Activated T-cell treated with anti-CD3 and anti-CD28 coated beads for 24 hours (primary cell): Measurements from ENCODE around the gene IL1RAPL2.
"Not testable (repeated sequence)": the region's sequence is repeated elsewhere in the genome, so short reads cannot be mapped to it uniquely, and the experiment has no call there.

Experiments used
- DNase-seq: peaks from one replicate; pipeline ENCODE4 v3.0.0-alpha.2; 2020; ENCODE audit warnings: low read depth

The IL1RAPL2 gene

DNA sequence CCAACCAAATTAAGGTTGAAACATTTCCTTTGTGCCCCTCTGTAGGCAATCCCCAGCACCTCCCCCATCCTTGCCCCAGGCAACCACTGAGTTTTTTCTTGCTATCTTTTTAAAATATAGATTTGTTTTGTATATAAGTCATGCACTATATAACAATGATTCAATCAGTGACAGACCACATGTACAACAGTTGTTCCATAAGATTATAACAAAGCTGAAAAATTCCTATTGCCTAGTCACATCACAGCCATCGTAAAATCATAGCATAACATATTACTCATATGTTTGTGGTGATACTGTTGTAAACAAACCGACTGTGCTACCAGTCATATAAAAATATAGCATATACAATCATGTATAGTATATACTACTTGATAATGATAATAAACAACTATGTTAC lies 1044.4 kb downstream of the IL1RAPL2 start:
- DNase-seq, result no peak

DNA sequence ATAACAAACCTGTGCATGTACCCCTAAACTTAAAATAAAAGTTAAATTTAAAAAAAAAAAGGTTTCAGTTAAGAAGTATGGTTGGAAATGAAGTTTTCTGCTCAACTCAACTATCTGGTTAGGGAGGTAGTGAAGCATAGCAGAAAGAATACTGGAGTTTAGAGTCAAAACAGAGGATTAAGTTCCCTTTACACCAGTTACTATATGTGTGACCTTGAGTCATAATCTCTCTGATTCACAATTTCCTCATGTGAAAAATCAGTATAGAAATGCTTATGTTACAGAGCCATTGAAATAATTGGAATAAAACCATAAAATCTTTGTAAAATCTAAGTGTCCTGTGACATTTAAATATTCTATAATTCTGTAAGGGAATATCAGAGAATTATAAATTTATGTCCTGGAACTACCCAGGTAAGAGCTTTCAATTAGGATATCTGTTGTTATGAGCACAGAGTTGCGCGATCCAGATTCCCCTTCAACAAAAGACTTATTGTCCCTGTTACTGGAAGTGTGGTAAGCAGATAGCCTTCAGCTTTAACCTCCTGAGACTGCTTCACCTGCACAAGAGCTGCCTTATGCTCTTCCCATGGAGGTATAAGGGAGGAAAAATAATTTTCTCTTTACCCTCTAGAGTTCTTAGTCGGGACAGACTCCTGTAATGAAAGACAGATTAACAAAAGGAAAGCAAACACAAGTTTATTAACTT lies 1052.5 kb downstream of the IL1RAPL2 start:
- DNase-seq, result no peak

DNA sequence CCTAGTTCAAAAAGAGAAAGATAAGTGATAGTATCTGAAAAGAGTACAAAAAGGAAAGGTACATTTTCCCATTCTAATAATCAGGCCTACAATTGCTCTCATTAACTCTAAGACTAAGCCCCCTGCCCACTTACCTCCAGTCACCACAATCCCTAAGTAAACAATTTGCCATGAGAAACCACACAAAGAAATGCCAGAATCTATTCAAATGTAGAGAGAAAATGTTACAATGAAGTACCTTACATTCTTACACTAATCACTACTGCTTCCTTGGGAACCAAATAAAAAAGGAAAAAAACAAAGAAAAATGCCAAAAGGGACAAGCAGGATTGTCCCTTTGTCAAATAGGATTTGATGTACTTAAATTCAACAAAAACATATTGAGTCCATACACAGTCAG lies 1068.2 kb downstream of the IL1RAPL2 start:
- DNase-seq, result no peak

DNA sequence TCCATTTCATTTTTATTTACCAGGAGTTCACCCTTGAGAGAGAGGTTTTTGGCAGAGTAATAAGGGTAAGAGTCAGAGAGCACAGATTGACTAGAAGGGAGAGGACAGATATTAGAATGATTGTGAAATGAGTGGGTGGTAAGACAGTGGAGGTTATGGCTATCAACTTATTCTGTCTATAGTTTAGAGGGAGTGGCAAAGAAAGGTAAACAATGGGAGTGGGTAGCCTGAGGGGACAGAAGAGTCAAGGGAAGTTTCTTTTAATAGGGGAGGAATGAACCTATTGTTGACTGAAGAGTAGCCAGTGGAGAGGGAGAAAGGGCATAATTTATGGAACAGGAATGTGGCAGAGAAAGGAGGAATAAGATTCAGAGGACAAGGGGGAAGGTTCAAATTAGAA lies 1069.8 kb downstream of the IL1RAPL2 start:
- no peak for DNase-seq

DNA sequence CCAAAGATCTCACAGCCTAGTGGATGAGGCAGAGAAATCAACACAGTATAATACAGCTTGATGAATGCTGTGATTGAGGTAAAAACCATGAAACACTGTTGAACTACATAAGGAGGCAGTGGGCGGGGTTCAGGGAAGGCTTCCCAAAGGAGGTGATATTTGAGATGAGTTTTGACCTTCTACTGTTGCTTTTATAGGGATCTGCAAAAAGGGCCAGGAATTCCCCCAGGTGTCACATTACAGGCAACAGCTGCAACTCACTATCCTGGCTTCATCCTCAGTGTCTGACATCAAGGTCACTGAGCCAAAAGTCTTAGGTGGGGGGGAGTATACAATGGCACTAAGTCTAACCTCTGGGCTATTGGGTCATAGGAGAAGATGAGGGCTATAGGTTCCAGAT lies 1070.7 kb downstream of the IL1RAPL2 start:
- DNase-seq, result no peak

DNA sequence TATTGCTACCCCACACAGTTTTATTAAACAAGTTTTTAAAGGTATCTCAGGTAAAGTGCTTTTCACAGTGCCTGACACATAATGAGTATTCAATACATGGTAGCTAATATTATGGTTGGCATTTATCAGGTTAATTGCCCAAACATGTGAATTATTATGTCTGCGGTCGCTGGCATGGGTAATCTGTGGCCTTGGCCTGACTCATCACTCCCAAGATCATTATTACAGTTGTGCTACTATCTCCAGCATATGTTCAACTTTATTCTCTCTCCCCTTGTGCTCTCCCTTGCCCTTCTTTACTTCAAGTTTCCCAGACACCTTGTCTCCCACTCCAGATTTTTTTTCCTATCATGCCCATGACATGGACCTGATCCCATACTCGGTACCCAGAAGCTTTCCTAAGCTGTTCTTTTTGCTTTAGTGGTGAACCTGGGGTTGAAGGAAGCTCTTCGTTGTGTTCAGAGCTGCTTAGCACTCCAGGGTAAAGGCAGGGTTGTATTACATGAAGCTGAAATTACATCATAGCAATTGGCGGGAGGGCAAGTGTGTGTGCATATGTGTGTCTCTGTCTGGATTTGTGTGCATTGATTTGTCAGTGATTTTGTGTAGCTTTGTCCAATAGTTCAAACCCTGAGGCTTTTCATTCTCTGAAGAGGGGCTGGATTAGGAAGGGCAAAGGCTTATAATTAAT lies 1079.8 kb downstream of the IL1RAPL2 start:
- no peak for DNase-seq

DNA sequence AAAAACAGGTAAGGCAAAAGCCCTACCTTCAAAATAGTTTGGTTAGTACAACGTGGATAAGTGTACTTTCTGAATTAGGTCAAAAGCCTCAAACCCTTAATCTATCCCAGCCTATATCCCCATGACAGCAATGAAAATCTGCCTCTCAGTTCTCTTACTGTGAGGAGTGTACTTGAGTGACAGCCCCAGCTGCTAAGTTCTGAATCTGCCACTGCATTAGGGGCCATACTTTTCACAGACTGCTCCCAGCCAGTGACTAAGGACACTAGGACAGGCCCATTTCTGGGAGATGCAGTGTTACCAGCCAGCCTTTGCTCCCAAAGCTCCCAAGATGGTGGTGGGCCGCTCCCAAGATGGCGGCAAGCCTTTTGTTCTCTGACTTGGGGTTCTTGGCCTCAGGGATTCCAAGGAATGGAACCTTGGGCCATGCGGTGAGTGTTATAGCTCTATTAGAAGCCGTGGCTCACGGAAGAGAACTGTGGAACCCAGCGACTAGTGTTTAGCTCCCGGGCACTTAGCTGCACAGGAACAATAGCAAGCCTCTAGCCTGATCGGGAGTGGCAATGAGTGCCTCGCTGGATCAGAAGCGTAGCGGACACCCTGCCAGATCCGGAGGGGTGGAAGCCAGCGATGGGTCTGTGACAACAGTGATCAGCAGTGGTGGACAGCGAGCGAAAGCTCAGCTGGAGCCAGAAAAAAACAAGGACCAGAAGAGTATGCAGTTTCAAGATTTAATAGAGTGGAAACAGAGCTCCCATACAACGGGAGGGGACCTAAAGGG lies 1080.8 kb downstream of the IL1RAPL2 start:
- DNase-seq, result no peak

DNA sequence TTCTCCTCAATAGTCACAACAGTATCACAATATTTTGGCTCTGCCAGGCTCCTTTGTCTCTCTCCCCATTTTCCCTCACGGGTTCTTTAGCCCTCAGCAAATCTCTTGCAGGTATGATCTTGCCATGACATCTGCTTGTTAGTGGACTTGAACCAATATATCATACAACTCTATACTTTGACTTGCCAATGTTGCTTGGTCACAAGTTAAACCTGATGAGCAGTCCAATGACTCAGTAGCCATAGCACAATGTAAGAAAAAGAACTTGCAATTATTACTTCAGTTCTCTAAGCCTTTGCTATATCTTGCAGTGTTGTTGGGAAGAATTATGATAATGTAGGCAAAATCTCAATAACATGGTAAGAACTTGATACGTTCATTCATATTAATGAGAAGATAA lies 1081.8 kb downstream of the IL1RAPL2 start:
- DNase-seq, result no peak

DNA sequence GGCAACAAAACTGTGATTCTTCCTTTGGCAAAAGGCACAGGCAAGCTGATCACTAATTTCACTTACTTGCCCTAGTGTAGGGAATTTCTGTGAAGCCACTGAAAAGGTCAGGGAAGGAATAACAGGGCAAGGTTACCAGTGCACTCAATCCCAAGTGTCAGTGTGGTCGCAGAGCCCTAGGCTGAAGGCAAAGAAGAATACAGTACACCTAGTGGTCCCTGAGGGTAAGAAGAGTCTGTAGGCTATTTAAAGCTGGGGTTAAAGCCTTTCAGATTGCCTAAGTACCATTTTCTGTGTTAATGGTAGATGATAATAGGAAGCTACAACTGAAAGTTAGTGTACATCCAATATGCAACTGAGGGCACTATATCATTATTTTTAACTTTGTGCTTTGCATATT lies 1082.7 kb downstream of the IL1RAPL2 start:
- no peak for DNase-seq

DNA sequence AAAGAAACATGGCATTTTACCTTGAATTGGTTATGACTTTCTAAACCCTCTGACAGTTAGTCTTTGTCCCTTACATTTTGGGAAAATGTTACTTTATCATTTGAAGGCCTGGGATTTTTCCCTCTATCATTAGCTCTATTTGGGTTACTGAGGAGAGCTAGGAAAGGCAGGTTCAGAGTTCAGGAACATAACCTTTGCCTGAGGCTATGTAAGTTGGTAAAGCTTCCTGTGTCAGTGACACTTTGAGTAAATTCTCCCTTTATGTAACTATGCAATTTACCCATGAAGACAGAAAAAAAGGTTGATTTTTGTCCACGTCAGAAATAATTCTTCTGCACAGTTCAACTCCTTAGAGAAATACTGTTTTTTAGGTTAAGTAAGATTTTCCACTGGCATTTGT lies 1084.6 kb downstream of the IL1RAPL2 start:
- DNase-seq, result no peak

DNA sequence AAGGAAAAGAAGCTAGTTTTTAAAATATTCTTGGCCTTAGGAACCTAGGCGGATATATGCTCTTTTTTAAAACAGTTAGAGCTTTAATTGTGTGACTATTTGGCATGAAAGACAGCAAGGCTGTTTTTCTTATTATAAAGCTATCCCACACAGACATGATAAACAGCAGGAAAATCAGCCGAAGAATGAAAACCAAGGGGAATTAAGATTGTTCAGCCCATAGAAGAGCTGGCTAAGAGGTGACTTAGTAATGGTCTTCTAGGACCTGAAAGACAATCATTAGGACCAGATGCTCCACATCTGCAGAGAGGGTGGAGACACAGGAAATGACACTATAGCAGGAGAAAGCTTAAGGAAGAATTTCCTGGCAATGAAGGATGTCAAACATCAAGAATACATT lies 1085.0 kb downstream of the IL1RAPL2 start:
- DNase-seq, result no peak

DNA sequence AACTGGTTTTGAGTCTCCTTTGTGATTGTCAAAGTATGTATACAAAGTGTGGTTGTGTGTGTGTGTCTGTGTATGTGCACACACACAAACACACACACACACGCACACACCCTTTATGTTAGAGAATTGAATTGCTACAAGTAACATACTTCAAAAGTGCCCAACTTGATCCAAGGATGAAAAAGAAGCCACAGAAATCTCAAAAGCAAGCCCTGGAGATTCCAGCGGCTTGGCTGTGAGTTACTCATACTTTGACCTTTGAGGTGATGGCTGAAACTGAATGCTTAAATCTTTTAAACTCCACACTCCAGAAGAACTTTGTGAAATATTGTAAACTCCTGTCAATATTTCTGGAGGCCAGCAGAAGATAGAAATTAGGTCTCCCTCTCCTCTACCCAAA lies 1087.9 kb downstream of the IL1RAPL2 start:
- DNase-seq, result no peak

DNA sequence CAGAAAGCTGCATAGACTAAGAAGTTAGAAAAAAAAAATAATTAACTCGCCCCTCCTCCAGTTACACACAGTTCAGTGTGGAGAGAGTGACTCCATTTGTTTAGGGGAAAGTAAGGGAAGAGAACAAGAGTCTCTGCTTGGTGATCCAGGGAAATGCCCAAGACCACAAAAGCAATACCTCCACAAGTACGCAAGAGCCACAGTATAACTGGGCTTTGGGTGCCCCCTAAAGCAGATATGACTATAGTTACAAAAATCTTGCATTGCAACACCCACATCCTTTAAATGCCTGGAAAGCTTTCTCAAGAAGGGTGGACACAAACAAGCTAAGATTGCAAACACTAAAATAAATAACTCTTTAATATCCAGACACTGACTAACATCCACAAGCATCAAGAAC lies 1092.1 kb downstream of the IL1RAPL2 start:
- DNase-seq, result no peak

DNA sequence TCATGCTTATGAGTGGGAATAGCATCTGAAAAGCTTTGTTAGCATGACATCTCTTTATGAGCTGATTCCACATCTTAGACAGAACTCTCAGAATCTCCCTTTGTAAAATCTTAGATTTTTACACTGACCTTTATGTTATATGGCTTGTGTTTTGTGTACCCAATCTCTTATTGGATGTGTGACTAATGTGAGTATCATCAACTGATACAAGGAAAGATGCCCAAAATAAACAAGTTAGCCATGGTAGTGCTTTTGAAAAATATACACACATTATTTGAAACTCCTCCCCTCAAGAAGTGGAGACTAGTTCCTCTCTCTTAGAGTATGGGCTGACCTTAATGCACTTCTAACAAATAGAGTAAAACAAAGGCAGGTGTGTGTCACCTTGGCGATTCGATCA lies 1096.2 kb downstream of the IL1RAPL2 start:
- DNase-seq, result no peak

DNA sequence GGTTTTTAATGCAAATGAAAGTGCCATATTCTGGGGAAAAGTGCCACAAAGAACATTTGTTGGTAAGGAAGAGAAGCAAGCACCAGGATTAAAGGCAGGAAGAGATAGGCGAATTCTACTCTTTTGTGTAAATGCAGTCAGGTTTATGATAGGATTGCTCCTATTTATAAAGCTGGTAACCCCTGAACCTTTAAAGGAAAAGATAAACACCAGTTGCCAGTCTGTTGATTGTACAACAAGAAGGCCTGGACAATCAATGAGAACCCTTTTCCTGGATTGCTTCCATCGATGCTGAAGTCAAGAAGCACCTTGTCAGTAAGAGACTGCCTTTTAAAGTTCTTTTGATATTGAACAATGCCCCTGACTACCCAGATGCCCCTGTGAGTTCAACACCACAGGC lies 1098.2 kb downstream of the IL1RAPL2 start:
- no peak for DNase-seq

DNA sequence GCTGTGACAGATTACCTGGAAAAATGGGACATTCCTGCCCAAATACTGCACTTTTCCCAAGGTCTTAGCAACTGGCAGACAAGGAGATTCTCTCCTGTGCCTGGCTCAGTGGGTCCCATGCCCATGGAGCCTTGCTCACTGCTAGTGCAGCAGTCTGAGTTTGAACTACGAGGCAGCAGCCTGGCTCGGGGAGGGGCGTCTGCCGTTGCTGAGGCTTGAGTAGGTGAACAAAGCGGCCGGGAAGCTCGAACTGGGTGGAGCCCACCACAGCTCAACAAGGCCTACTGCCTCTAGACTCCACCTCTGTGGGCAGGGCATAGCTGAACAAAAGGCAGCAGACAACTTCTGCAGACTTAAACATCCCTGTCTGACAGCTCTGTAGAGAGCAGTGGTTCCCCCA lies 1118.3 kb downstream of the IL1RAPL2 start:
- not testable (repeated sequence) for DNase-seq

DNA sequence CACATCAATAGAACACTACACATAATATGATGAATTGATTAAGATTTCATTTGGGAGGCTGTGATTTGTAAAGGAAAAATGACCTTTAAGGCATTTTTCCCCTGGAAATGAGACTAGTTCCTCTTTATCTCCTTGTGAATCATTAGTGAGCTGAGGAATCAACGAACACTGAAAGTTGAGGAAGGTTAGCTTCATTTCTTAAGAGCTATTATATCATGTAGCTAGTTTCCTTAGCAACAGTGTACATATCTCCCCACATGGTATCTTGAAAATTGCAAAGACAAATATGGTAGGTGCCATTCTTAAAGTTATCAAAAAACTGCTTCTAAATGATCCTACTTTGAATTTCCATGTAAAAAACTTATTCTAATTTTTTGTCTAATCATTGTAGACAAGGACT lies 1128.8 kb downstream of the IL1RAPL2 start:
- DNase-seq, result no peak

DNA sequence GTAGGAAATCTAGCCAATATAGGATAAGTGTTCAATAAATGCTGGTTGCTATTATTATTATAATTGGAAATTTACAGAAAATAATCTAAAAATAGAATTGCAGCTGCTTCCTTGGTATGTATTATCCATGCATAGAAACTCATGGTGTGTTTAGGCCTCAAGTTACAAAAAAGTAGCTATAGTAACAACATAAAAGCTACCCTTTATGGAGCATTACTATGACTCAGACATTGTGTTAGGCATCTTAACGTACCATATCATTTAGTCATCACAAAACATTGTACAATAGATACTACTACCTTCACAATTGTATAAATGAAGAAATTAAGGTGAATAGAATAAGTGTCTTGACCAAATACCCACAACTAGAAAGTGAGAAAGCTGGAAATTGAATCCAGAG lies 1129.5 kb downstream of the IL1RAPL2 start:
- no peak for DNase-seq

DNA sequence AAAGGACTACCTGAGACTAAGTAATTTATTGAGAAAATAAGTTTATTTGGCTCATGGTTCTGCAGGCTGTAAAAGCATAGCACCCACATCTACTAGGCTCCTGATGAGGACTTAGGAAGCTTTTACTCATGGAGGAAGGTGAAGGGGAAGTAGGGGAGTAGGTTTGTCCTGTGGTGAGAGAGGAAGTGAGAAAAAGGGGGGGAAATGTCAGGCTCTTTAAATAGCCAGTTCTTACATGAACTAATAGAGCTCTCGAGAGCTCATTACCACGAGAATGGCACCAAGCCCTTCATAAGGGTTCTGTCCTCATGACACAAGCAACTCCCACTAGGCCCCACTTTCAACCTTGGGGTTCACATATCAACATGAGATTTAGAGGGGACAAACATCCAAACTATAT lies 1130.9 kb downstream of the IL1RAPL2 start:
- no peak for DNase-seq

DNA sequence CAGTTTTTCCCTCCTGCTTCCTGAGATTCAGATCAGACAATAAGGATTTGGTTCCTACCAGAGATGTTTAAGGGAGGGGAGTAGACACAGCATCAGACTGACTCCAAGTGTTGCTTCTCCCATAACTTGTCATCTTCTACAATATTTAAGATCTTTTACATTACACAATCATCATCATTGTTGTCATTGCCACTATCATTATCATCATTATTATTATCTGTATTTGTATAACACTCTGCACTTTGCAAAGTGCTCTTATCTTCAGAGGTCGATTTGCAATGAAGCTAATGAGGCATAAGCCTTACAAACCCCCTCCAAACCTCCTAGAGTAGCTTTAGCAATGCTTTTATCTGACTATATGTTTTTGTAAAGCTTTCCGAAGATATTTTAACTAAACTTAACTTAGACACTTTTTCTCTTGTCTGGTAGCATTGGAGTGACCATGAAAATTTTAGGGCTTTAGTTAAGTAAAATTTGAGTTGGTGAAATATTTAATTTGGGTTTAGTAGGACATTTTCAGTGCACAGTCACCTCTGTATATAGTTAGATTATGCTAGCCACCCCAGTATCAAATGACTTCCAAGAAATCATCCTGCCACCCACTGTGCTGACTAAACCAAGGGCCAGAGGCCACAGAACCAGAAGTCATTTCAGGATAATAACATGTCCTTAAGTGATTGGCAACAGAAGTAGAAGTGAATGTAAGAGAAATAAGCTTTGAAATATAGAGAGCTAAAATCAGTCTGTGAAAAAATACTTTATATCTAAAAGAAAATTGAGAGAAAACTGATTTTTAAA lies 1132.2 kb downstream of the IL1RAPL2 start:
- DNase-seq, result no peak

DNA sequence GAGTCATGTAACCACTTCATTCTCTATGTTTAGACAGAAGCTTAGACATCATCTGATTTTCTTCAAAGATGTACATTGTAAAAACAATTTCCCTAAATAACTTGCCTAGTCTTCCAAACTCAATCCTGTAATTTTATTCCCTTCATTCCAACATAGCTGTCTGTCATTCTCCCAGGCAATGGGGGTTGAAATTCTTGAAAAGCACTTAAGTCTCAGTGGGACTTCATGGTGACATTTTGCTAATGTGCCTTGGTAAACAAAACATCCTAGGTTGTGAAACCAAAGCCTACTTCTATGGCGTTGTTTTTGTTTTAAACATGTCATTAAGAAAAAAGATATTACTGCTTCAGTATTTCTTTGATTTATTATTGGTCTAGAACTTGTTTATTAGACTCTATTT lies 1134.3 kb downstream of the IL1RAPL2 start:
- DNase-seq, result no peak

DNA sequence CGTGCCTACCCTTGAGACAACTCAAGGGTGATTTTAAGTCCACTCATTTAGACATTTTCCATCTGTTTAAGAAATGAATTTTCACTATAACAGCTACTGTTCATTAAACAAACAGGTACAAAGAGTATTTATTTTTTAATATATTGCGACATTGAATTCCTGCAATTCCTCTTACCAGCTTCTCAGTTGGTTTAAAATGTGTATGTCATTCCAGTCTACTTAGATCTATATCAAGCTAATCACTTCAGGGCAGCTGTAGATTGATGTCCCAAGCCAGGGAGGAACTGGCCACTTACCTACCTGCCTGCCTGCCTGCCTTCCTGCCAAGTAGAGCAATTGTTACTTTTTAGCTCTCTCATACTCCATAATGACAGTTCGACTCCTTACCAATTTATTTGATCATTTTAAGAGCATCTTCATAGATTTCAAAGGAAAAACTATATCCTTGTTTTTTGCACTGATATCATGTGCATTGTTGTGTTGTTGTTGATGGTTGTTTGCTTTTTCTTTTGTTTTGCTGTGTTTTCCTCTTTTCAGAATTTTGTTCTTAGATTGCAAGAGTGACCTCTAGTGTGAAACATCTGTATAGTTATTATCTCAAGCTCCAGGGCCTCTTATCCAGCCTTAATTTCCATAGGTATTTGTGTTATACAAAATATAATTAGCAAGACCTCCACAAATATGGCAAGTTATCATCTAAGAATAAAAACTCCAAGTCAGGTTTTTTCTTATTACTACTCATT lies 1135.5 kb downstream of the IL1RAPL2 start:
- no peak for DNase-seq
